ENCODE measurements around the gene ADNP. TPM values are rescaled to one million over a fixed set of nuclear protein-coding genes. Genes with fewer than 3 reads are reported as not detected.

Gene ADNP
- total and polyA plus RNA-seq, 3 experiments from 2014 or later: 11.9 to 78.6 (median 78.1) TPM

GRCh38 chr20:50968289-50968688 is 37.1 kb upstream of the ADNP start:
- no peaks in the 10 kb centered on the region for H3K9me3 Mint-ChIP-seq
- Histone ChIP-seq H3K4me1 (ENCODE audit: insufficient read depth, low read length) (no peaks in the 10 kb centered on the region), H3K27me3 (ENCODE audit: insufficient read depth, low read length, poor library complexity, severe bottlenecking) (no peaks in the 10 kb centered on the region), H3K4me3 (ENCODE audit: low read length) (no peak overlapping the region), H3K27ac (ENCODE audit: low read depth, low read length) (no peak overlapping the region), H3K36me3 (ENCODE audit: insufficient read depth, low read length) (no peaks in the 10 kb centered on the region), H3K9me3 (ENCODE audit: low read length) (no peaks in the 10 kb centered on the region)
- no peak overlapping the region for H3K27ac Mint-ChIP-seq
- H3K4me1 Mint-ChIP-seq: peaks cover 0 to 2% (median 0%) of the 10 kb centered on the region in 3 donors
- no peak overlapping the region for H3K4me3 Mint-ChIP-seq
- DNase-seq: no peak
- H3K36me3 Mint-ChIP-seq: peaks cover 0 to 2% (median 0%) of the 10 kb centered on the region in 3 donors
- ChIA-PET POLR2A (no interaction called here), CTCF (interaction anchor here (1.1 to 1.6 kb wide), 3 partner anchors 9 to 174 kb away, joined by 3 to 4 read pairs (median 4); partner anchors contain the start of genes BCAS4 and MOCS3)
- H3K27me3 Mint-ChIP-seq: peaks cover 4 to 11% of the 10 kb centered on the region in 2 donors

- Histone ChIP-seq H3K27ac (ENCODE audit: low read depth, low read length) (no peak overlapping the region), H3K4me1 (ENCODE audit: insufficient read depth, low read length) (no peaks in the 10 kb centered on the region), H3K9me3 (ENCODE audit: low read length) (no peaks in the 10 kb centered on the region), H3K4me3 (ENCODE audit: low read length) (no peak overlapping the region), H3K27me3 (ENCODE audit: insufficient read depth, low read length, poor library complexity, severe bottlenecking) (no peaks in the 10 kb centered on the region), H3K36me3 (ENCODE audit: insufficient read depth, low read length) (no peaks in the 10 kb centered on the region)
- no peak for DNase-seq
- peaks cover 2 to 6% of the 10 kb centered on the region in 2 donors for H3K27me3 Mint-ChIP-seq
- POLR2A ChIA-PET: no interaction called here
- CTCF ChIA-PET: interaction anchor here (1.1 to 1.6 kb wide), 2 partner anchors 9 to 36 kb away, joined by 3 read pairs; partner anchors contain the start of genes ADNP and MOCS3
- H3K36me3 Mint-ChIP-seq: peaks cover 0 to 3% (median 0%) of the 10 kb centered on the region in 3 donors
- no peaks in the 10 kb centered on the region for H3K9me3 Mint-ChIP-seq
- H3K4me1 Mint-ChIP-seq: peaks cover 0 to 4% (median 0%) of the 10 kb centered on the region in 3 donors
- H3K27ac Mint-ChIP-seq: no peak overlapping the region
- no peak overlapping the region for H3K4me3 Mint-ChIP-seq
These were observed 36.3 kb upstream of the ADNP start for GRCh38 chr20:50967586-50967985.

- no peaks in the 10 kb centered on the region for H3K27me3 ChIP-seq (ENCODE audit: insufficient read depth, low read length, poor library complexity, severe bottlenecking)
- ChIA-PET POLR2A (interaction anchor here (3.1 to 3.3 kb wide), 2 partner anchors 28 to 165 kb away, joined by 26 to 87 read pairs; partner anchors contain the start of genes ADNP and BCAS4), CTCF (interaction anchor here (4.6 kb wide), 1 partner anchor 29 kb away, joined by 51 read pairs; the partner anchor contains the start of gene ADNP)
- H3K4me3 ChIP-seq (ENCODE audit: low read length): peak overlapping the region; percentile 91
- DNase-seq: no peak
- H3K4me1 ChIP-seq (ENCODE audit: insufficient read depth, low read length): peaks cover 34% of the 10 kb centered on the region
- peaks cover 0 to 40% (median 7%) of the 10 kb centered on the region in 3 donors for H3K36me3 Mint-ChIP-seq
- peak overlapping the region; percentile 97 for H3K27ac ChIP-seq (ENCODE audit: low read depth, low read length)
- H3K4me3 Mint-ChIP-seq: peak overlapping the region; percentile 95 to 98 (median 98)
- H3K9me3 ChIP-seq (ENCODE audit: low read length): no peaks in the 10 kb centered on the region
- H3K27me3 Mint-ChIP-seq: no peaks in the 10 kb centered on the region
- H3K9me3 Mint-ChIP-seq: no peaks in the 10 kb centered on the region
- H3K36me3 ChIP-seq (ENCODE audit: insufficient read depth, low read length): peaks cover 4% of the 10 kb centered on the region
- peaks cover 48 to 74% (median 68%) of the 10 kb centered on the region in 3 donors for H3K4me1 Mint-ChIP-seq
- H3K27ac Mint-ChIP-seq: peak overlapping the region; percentile 47 to 100 (median 100)
These were observed 28.4 kb upstream of the ADNP start for GRCh38 chr20:50959543-50960126.

- CTCF ChIA-PET: interaction anchor here (0.8 to 4.6 kb wide), 8 partner anchors 9 to 168 kb away, joined by 3 to 51 read pairs (median 8); partner anchors contain the start of genes ADNP and BCAS4
- H3K9me3 Mint-ChIP-seq: no peaks in the 10 kb centered on the region
- H3K36me3 Mint-ChIP-seq: peaks cover 0 to 46% (median 7%) of the 10 kb centered on the region in 3 donors
These were observed 27.6 kb upstream of the ADNP start, which contains the start of gene MOCS3 for GRCh38 chr20:50958615-50959542. Gene MOCS3 (plus strand): TSS chr20:50958818. CDS start chr20:50958843, 25 bp downstream.

GRCh38 chr20:50957798-50958614 is 26.8 kb upstream of the ADNP start, which contains the start of gene DPM1:
Gene DPM1 (minus strand): TSS chr20:50958532. CDS start chr20:50958523, 9 bp downstream.
- Histone ChIP-seq H3K4me1 (ENCODE audit: insufficient read depth, low read length) (peaks cover 34% of the 10 kb centered on the region), H3K36me3 (ENCODE audit: insufficient read depth, low read length) (peaks cover 16% of the 10 kb centered on the region), H3K9me3 (ENCODE audit: low read length) (no peaks in the 10 kb centered on the region), H3K27me3 (ENCODE audit: insufficient read depth, low read length, poor library complexity, severe bottlenecking) (no peaks in the 10 kb centered on the region), H3K4me3 (ENCODE audit: low read length) (peak within 1 kb of the TSS; percentile 91), H3K27ac (ENCODE audit: low read depth, low read length) (peak within 1 kb of the TSS; percentile 97)
- Mint-ChIP-seq H3K27me3 (no peaks in the 10 kb centered on the region), H3K4me3 (peak within 1 kb of the TSS; percentile 95 to 98 (median 98)), H3K36me3 (peaks cover 0 to 55% (median 8%) of the 10 kb centered on the region in 3 donors), H3K27ac (peak within 1 kb of the TSS; percentile 99 to 100 (median 100)), H3K4me1 (peaks cover 55 to 79% (median 73%) of the 10 kb centered on the region in 3 donors), H3K9me3 (no peaks in the 10 kb centered on the region)
- ChIA-PET POLR2A (interaction anchor here (0.6 to 3.3 kb wide), 9 partner anchors 20 to 767 kb away, joined by 3 to 87 read pairs (median 4); partner anchors contain the start of genes ADNP, BCAS4 and PARD6B), CTCF (interaction anchor here (1.1 to 4.6 kb wide), 8 partner anchors 10 to 168 kb away, joined by 3 to 51 read pairs (median 8); partner anchors contain the start of genes ADNP and BCAS4)
- DNase-seq: peak in 3 of 5 donors; percentile 83 to 93 (median 85)

More at GRCh38 chr20:50958615-50959542, 27.6 kb upstream of the ADNP start, which contains the start of gene MOCS3:
- no peaks in the 10 kb centered on the region for H3K9me3 ChIP-seq (ENCODE audit: low read length)
- peak within 1 kb of the TSS; percentile 95 to 98 (median 98) for H3K4me3 Mint-ChIP-seq
- peak within 1 kb of the TSS; percentile 99 to 100 (median 100) for H3K27ac Mint-ChIP-seq
- peaks cover 12% of the 10 kb centered on the region for H3K36me3 ChIP-seq (ENCODE audit: insufficient read depth, low read length)
- H3K27ac ChIP-seq (ENCODE audit: low read depth, low read length): peak within 1 kb of the TSS; percentile 97
- no peaks in the 10 kb centered on the region for H3K27me3 ChIP-seq (ENCODE audit: insufficient read depth, low read length, poor library complexity, severe bottlenecking)
- H3K4me1 Mint-ChIP-seq: peaks cover 51 to 80% (median 68%) of the 10 kb centered on the region in 3 donors
- POLR2A ChIA-PET: interaction anchor here (0.6 to 3.3 kb wide), 10 partner anchors 21 to 767 kb away, joined by 3 to 87 read pairs (median 4); partner anchors contain the start of genes ADNP, BCAS4 and PARD6B
- H3K4me1 ChIP-seq (ENCODE audit: insufficient read depth, low read length): peaks cover 34% of the 10 kb centered on the region
- peak within 1 kb of the TSS; percentile 91 for H3K4me3 ChIP-seq (ENCODE audit: low read length)
- peak; percentile 77 to 92 (median 90) for DNase-seq
- no peaks in the 10 kb centered on the region for H3K27me3 Mint-ChIP-seq

- H3K36me3 ChIP-seq (ENCODE audit: insufficient read depth, low read length): peaks cover 16% of the 10 kb centered on the region
- H3K9me3 Mint-ChIP-seq: no peaks in the 10 kb centered on the region
- H3K9me3 ChIP-seq (ENCODE audit: low read length): no peaks in the 10 kb centered on the region
- H3K4me1 Mint-ChIP-seq: peaks cover 55 to 83% (median 80%) of the 10 kb centered on the region in 3 donors
- H3K4me3 Mint-ChIP-seq: peak overlapping the region; percentile 95 to 98 (median 98)
- no peaks in the 10 kb centered on the region for H3K27me3 Mint-ChIP-seq
- H3K27ac Mint-ChIP-seq: peak overlapping the region; percentile 99 to 100 (median 100)
- peaks cover 0 to 55% (median 11%) of the 10 kb centered on the region in 3 donors for H3K36me3 Mint-ChIP-seq
- H3K4me3 ChIP-seq (ENCODE audit: low read length): peak overlapping the region; percentile 91
- H3K27me3 ChIP-seq (ENCODE audit: insufficient read depth, low read length, poor library complexity, severe bottlenecking): no peaks in the 10 kb centered on the region
- POLR2A ChIA-PET: interaction anchor here (1.2 to 3.3 kb wide), 3 partner anchors 25 to 163 kb away, joined by 9 to 87 read pairs (median 26); partner anchors contain the start of genes ADNP and BCAS4
- peak overlapping the region; percentile 97 for H3K27ac ChIP-seq (ENCODE audit: low read depth, low read length)
- CTCF ChIA-PET: interaction anchor here (1.4 to 4.6 kb wide), 6 partner anchors 9 to 167 kb away, joined by 3 to 51 read pairs (median 13); partner anchors contain the start of genes ADNP and BCAS4
- peaks cover 34% of the 10 kb centered on the region for H3K4me1 ChIP-seq (ENCODE audit: insufficient read depth, low read length)
- DNase-seq: no peak
These were observed 26.0 kb upstream of the ADNP start for GRCh38 chr20:50957276-50957675.
